NCI-H128 (cell line): ENCODE data around the gene SLC7A6.

Experiments used
- DNase-seq: peaks from one replicate; lab custom pipeline; 2025; ENCODE audit not compliant: unreplicated experiment; lab: John Stamatoyannopoulos, UW

Gene SLC7A6

GRCh38 chr16:68339214-68339613 lies 74.9 kb downstream of the SLC7A6 start:
- no peak for DNase-seq

- no peak for DNase-seq
Measured at GRCh38 chr16:68342620-68343019, 78.3 kb downstream of the SLC7A6 start.

GRCh38 chr16:68343137-68343536 lies 78.8 kb downstream of the SLC7A6 start:
- DNase-seq = no peak

GRCh38 chr16:68344252-68344651 lies 79.9 kb downstream of the SLC7A6 start:
- DNase-seq = no peak

- DNase-seq = no peak
Measured at GRCh38 chr16:68345351-68345810, 81.1 kb downstream of the SLC7A6 start.

- no peak for DNase-seq
Measured at GRCh38 chr16:68345958-68346635, 81.8 kb downstream of the SLC7A6 start.

GRCh38 chr16:68346892-68347480 lies 82.7 kb downstream of the SLC7A6 start:
- DNase-seq = no peak

- DNase-seq = no peak
Measured at GRCh38 chr16:68347605-68348004, 83.3 kb downstream of the SLC7A6 start.

- no peak for DNase-seq
Measured at GRCh38 chr16:68348639-68349445, 84.5 kb downstream of the SLC7A6 start.

- no peak for DNase-seq
Measured at GRCh38 chr16:68349838-68350410, 85.6 kb downstream of the SLC7A6 start.

GRCh38 chr16:68350813-68351350 lies 86.6 kb downstream of the SLC7A6 start:
- DNase-seq = no peak
